GM12878 (cell line): Measurements from ENCODE around the gene ZDHHC11B. TPM values are rescaled to one million over a fixed set of nuclear protein-coding genes. Genes with fewer than 3 reads are reported as not detected.
"Not testable (repeated sequence)": the region's sequence is repeated elsewhere in the genome, so short reads cannot be mapped to it uniquely, and the experiment has no call there.

Experiments used
- ATAC-seq: fragments of 200-7000 bp; cut with Tn5 transposase; 3 replicates; pipeline ENCODE4 v1.9.1; 2020; ENCODE audit warnings: mild to moderate bottlenecking, moderate library complexity
- BruUV-seq: library from RNA; stranded (reverse); fragments of 400-500 nt; replicated peaks from 2 replicates; lab custom pipeline; 2021; lab: Mats Ljungman, UMichigan
- CTCF ChIA-PET: fragments of 300-600 bp; sonication (Branson Sonifier 250); formaldehyde crosslinking; extraction: SDS; loops from one replicate; lab custom pipeline; 2021; ENCODE audit warnings: inconsistent platforms; lab: Yijun Ruan, JAX
- POLR2A ChIA-PET: fragments of 350-600 bp; formaldehyde crosslinking; extraction: SDS; loops from one replicate; lab custom pipeline; 2021; ENCODE audit warnings: inconsistent platforms; lab: Charles Lee
- RAD21 ChIA-PET: fragments of 300-600 bp; sonication (Branson Sonifier 250); formaldehyde crosslinking; loops from one replicate; lab custom pipeline; 2023; ENCODE audit warnings: antibody characterized with exemption; ENCODE audit not compliant: unreplicated experiment; lab: Charles Lee
- SMC1A ChIA-PET: fragments of 300-600 bp; sonication (Branson Sonifier 250); formaldehyde crosslinking; loops from one replicate; lab custom pipeline; 2023; ENCODE audit not compliant: unreplicated experiment, uncharacterized antibody; lab: Charles Lee
- DNase-seq: peaks from one replicate; pipeline ENCODE4 v3.0.0-alpha.2; 2011; ENCODE audit warnings: low read depth, low spot score
- FAIRE-seq: peaks from 3 replicates; lab custom pipeline; 2011; peaks lifted over from hg19 to GRCh38; lab: Jason Lieb, UNC
- H2AFZ ChIP-seq: 2 replicates; pipeline ENCODE4 v1.6.0; 2011; ENCODE audit warnings: low read depth, low read length, control low read depth; ENCODE audit not compliant: control insufficient read depth
- H3K27ac ChIP-seq: 2 replicates; pipeline ENCODE4 v1.5.1; 2011; ENCODE audit warnings: control low read depth; ENCODE audit not compliant: control insufficient read depth, insufficient read depth
- H3K27me3 ChIP-seq, 2 experiments: replicated peaks in 1 of 2; 2 replicates each; pipeline versions ENCODE4 v1.6.0 to v1.6.1; 2011; ENCODE audit warnings: low read length in 1 of 2; ENCODE audit not compliant: control insufficient read depth in 2 of 2, insufficient read depth in 2 of 2
- H3K36me3 ChIP-seq, 2 experiments: 2 replicates each; pipeline ENCODE4 v1.5.1; 2011; ENCODE audit warnings: low read length in 1 of 2; ENCODE audit not compliant: control insufficient read depth in 2 of 2, insufficient read depth in 2 of 2
- H3K4me1 ChIP-seq: 2 replicates; pipeline ENCODE4 v1.6.1; 2011; ENCODE audit warnings: mild to moderate bottlenecking, low read length, moderate library complexity, mixed read lengths; ENCODE audit not compliant: control insufficient read depth, insufficient read depth
- H3K4me2 ChIP-seq: 2 replicates; pipeline ENCODE4 v1.6.0; 2011; ENCODE audit warnings: control low read depth; ENCODE audit not compliant: control insufficient read depth, insufficient read depth
- H3K4me3 ChIP-seq: fragments of 200-600 bp; sonication (generic); 2 replicates; pipeline ENCODE4 v1.5.1; 2016
- H3K79me2 ChIP-seq: 2 replicates; pipeline ENCODE4 v1.6.0; 2011; ENCODE audit warnings: low read length; ENCODE audit not compliant: control insufficient read depth, insufficient read depth
- H3K9ac ChIP-seq: 2 replicates; pipeline ENCODE4 v1.8.0; 2011; ENCODE audit warnings: low read length, control low read depth, mixed read lengths; ENCODE audit not compliant: control insufficient read depth, insufficient read depth
- H3K9me3 ChIP-seq: replicated peaks from 3 replicates; pipeline ENCODE4 v1.5.1; 2011; ENCODE audit warnings: mild to moderate bottlenecking, low read length; ENCODE audit not compliant: control insufficient read depth, insufficient read depth
- H4K20me1 ChIP-seq: 2 replicates; pipeline ENCODE4 v1.6.0; 2011; ENCODE audit not compliant: control insufficient read depth, insufficient read depth
- HDAC2 ChIP-seq: fragments of 200-600 bp; sonication (generic); IDR thresholded peaks from 2 replicates; pipeline ENCODE4 v1.6.1; 2017
- JUNB ChIP-seq: IDR thresholded peaks from 2 replicates; pipeline ENCODE4 v1.6.1; 2016; ENCODE audit warnings: antibody characterized with exemption, mild to moderate bottlenecking
- SP1 ChIP-seq: IDR thresholded peaks from one replicate; pipeline ENCODE4 v1.6.1; 2011; ENCODE audit warnings: low read depth, low read length
- ZZZ3 ChIP-seq: IDR thresholded peaks from 2 replicates; pipeline ENCODE4 v1.6.1; 2011; ENCODE audit warnings: low read depth; ENCODE audit not compliant: control insufficient read depth, insufficient read length
- WGBS: methylation state at CpG from one replicate; pipeline ENCODE4 v1.1.6; 2016; ENCODE audit warnings: low lambda C conversion rate; ENCODE audit not compliant: insufficient replicate concordance, insufficient coverage; ENCODE audit errors: missing lambda C conversion rate; 5-methylcytosine and 5-hydroxymethylcytosine counted together
- in situ Hi-C: fragments of 300-500 bp; cut with MboI; formaldehyde crosslinking; loops from 9 replicates; pipeline ENCODE4 v1.14.3; 2018; ENCODE audit warnings: mixed read lengths
- intact Hi-C: fragments of 100-400 bp; cut with micrococcal nuclease; formaldehyde crosslinking; loops from one replicate; pipeline ENCODE4 v1.14.2; 2022; ENCODE audit not compliant: unreplicated experiment
- polyA plus RNA-seq, 11 experiments: library from polyadenylated mRNA; depleted of rRNA in 4 of 11; unstranded in 6 of 11; stranded (reverse) in 5 of 11; fragments of >200 nt; fragmentation: Nextera tagmentation in 4 of 11; fragmentation: Illumina TruSeq in 1 of 11; extraction: Ambion mirVana in 4 of 11; extraction: Trizol in 1 of 11; gene quantifications; 1 replicate in 1 of 11; 2 replicates in 10 of 11; pipeline versions ENCODE4 v1.2.1 to v1.2.3, GENCODE V29; 2011 to 2016; ENCODE audit warnings: inconsistent platforms in 2 of 11, missing spikeins in 2 of 11, low read depth in 1 of 11
- total RNA-seq, 4 experiments: library from RNA; depleted of rRNA in 3 of 4; stranded (reverse); fragments of >200 nt in 3 of 4; fragmentation: Illumina TruSeq in 1 of 4; extraction: Trizol in 1 of 4; gene quantifications; 2 replicates each; pipeline versions ENCODE4 v1.2.1 to v1.2.3, GENCODE V29; 2013 to 2021

ZDHHC11B gene
- total and polyA plus RNA-seq, 10 of the 15 experiments (the other 5 are each of a cell fraction or from before 2014, with no cell fraction given), result 0.01 to 0.10 (median 0.09) TPM; not detected in 7

- TF ChIP-seq ZZZ3 (no peak), SP1 (no peak), HDAC2 (no peak)
These were observed 16.9 kb upstream of the ZDHHC11B start (continued) for GRCh38 chr5:801472-801871.

GRCh38 chr5:801055-801454 lies 16.5 kb upstream of the ZDHHC11B start:
- H3K27me3 ChIP-seq, BruUV-seq, POLR2A ChIA-PET, H3K9ac ChIP-seq, FAIRE-seq, SMC1A ChIA-PET, H4K20me1 ChIP-seq, H3K9me3 ChIP-seq, H3K4me3 ChIP-seq, in situ Hi-C loops, intact Hi-C loops, H2AFZ ChIP-seq, DNase-seq, H3K79me2 ChIP-seq, ATAC-seq, H3K36me3 ChIP-seq, H3K4me1 ChIP-seq, RAD21 ChIA-PET, CTCF ChIA-PET, H3K27ac ChIP-seq, H3K4me2 ChIP-seq: not testable (repeated sequence)
- WGBS, result 51% methylated on average over 4 of the region's 4 CpGs

GRCh38 chr5:798505-799138 lies 14.1 kb upstream of the ZDHHC11B start:
- H3K27ac ChIP-seq, H3K9me3 ChIP-seq, FAIRE-seq, SMC1A ChIA-PET, H2AFZ ChIP-seq, H3K79me2 ChIP-seq, H3K4me1 ChIP-seq, POLR2A ChIA-PET, CTCF ChIA-PET, BruUV-seq, H4K20me1 ChIP-seq, H3K4me2 ChIP-seq, RAD21 ChIA-PET, H3K27me3 ChIP-seq, DNase-seq, in situ Hi-C loops, H3K4me3 ChIP-seq, intact Hi-C loops, H3K9ac ChIP-seq, H3K36me3 ChIP-seq: not testable (repeated sequence)
- WGBS, result 28% methylated on average over 6 of the region's 6 CpGs
- 0 out of 2 replicates have a peak, but pooled peaks have one; percentile 14 for TF ChIP-seq JUNB
- ATAC-seq, result peak; percentile 66

- H3K79me2 ChIP-seq, BruUV-seq, ATAC-seq, H4K20me1 ChIP-seq, RAD21 ChIA-PET, H3K9ac ChIP-seq, H3K27me3 ChIP-seq, FAIRE-seq, H3K4me1 ChIP-seq, CTCF ChIA-PET, H3K36me3 ChIP-seq, H2AFZ ChIP-seq, DNase-seq, H3K9me3 ChIP-seq, intact Hi-C loops, H3K4me2 ChIP-seq, SMC1A ChIA-PET, in situ Hi-C loops, H3K4me3 ChIP-seq, H3K27ac ChIP-seq: not testable (repeated sequence)
- 19% methylated on average over 3 of the region's 4 CpGs for WGBS
- POLR2A ChIA-PET, result interaction anchor here (0.6 kb wide), 1 partner anchor 772 kb away, joined by 5 read pairs; no protein-coding TSS in a partner anchor
These were observed 13.5 kb upstream of the ZDHHC11B start for GRCh38 chr5:797986-798385.
